Fibroblast of skin of right biceps (primary cell): ENCODE measurements around the gene GSTK1.
A peak's percentile ranks its signal among the peaks of the same experiment; 100 is the strongest.

Experiments used
- DNase-seq: peaks from one replicate; pipeline ENCODE4 v3.0.0-alpha.2; 2013

The GSTK1 gene

GRCh38 chr7:143279186-143280098 is 16.2 kb downstream of the GSTK1 start:
- peak; percentile 66 for DNase-seq

- no peak for DNase-seq
Measured at GRCh38 chr7:143280160-143280559, 16.9 kb downstream of the GSTK1 start.

GRCh38 chr7:143280566-143280965 is 17.3 kb downstream of the GSTK1 start:
- no peak for DNase-seq

GRCh38 chr7:143281529-143281928 is 18.3 kb downstream of the GSTK1 start:
- no peak for DNase-seq

GRCh38 chr7:143282124-143282523 is 18.9 kb downstream of the GSTK1 start:
- DNase-seq: no peak

GRCh38 chr7:143283381-143283780 is 20.1 kb downstream of the GSTK1 start:
- no peak for DNase-seq

GRCh38 chr7:143284591-143285469 is 21.6 kb downstream of the GSTK1 start, which contains the start of gene TMEM139:
TMEM139 (plus strand) TSS chr7:143284958; CDS start chr7:143285958, 1,000 bp downstream.
- DNase-seq: no peak

GRCh38 chr7:143285470-143285778 is 22.2 kb downstream of the GSTK1 start:
- DNase-seq: no peak

GRCh38 chr7:143285806-143286521 is 22.7 kb downstream of the GSTK1 start:
- no peak for DNase-seq

GRCh38 chr7:143286522-143286890 is 23.3 kb downstream of the GSTK1 start:
- no peak for DNase-seq

GRCh38 chr7:143287339-143287934 is 24.2 kb downstream of the GSTK1 start:
- DNase-seq: no peak

GRCh38 chr7:143287935-143288826 is 24.9 kb downstream of the GSTK1 start, which contains the start of gene CASP2:
CASP2 (plus strand) TSS chr7:143288351; CDS start chr7:143288456, 105 bp downstream.
- peak; percentile 97 for DNase-seq

- DNase-seq: peak; percentile 15
Measured at GRCh38 chr7:143288836-143289235, 25.6 kb downstream of the GSTK1 start.

GRCh38 chr7:143289421-143289820 is 26.2 kb downstream of the GSTK1 start:
- peak; percentile 16 for DNase-seq

- DNase-seq: peak; percentile 11
Measured at GRCh38 chr7:143289888-143290287, 26.6 kb downstream of the GSTK1 start.

GRCh38 chr7:143290293-143290692 is 27.1 kb downstream of the GSTK1 start:
- no peak for DNase-seq

GRCh38 chr7:143292876-143293275 is 29.6 kb downstream of the GSTK1 start:
- no peak for DNase-seq

- DNase-seq: peak; percentile 82
Measured at GRCh38 chr7:143295870-143296269, 32.6 kb downstream of the GSTK1 start.

- DNase-seq: peak; percentile 19
Measured at GRCh38 chr7:143296686-143297085, 33.4 kb downstream of the GSTK1 start.

- DNase-seq: peak; percentile 34
Measured at GRCh38 chr7:143299346-143299745, 36.1 kb downstream of the GSTK1 start.

GRCh38 chr7:143299840-143300239 is 36.6 kb downstream of the GSTK1 start:
- DNase-seq: peak; percentile 9
